Naive thymus-derived CD4-positive, alpha-beta T cell (primary cell): ENCODE measurements around the gene OPN1SW. TPM values are rescaled to one million over a fixed set of nuclear protein-coding genes. Genes with fewer than 3 reads are reported as not detected.

Experiments
- ATAC-seq: fragments of 150-1000 bp; cut with Tn5 transposase; 2 replicates; pipeline ENCODE4 v1.10.0; 2021; ENCODE audit warnings: mild to moderate bottlenecking, moderate library complexity
- CTCF ChIA-PET: fragments of 350-600 bp; sonication (Branson Sonifier 250); formaldehyde crosslinking; loops from one replicate; lab custom pipeline; 2021; ENCODE audit warnings: antibody characterized with exemption; lab: Charles Lee
- POLR2A ChIA-PET: fragments of 350-600 bp; sonication (Branson Sonifier 250); formaldehyde crosslinking; loops from one replicate; lab custom pipeline; 2021; ENCODE audit warnings: antibody characterized with exemption, inconsistent platforms; lab: Charles Lee
- DNase-seq, 9 donors: peaks; one replicate each; pipeline versions ENCODE4 v3.0.0 to v3.0.0-alpha.2; 2020 to 2022; ENCODE audit warnings: mixed read lengths in 1 of 9
- H3K27ac ChIP-seq: one replicate; pipeline ENCODE4 v1.7.0; 2013; ENCODE audit warnings: mild to moderate bottlenecking, low read depth, low read length, moderate library complexity
- H3K27me3 ChIP-seq, 2 donors: one replicate each; pipeline ENCODE4 v1.7.0; 2013; ENCODE audit warnings: low read length in 2 of 2, mild to moderate bottlenecking in 2 of 2, moderate library complexity in 2 of 2; ENCODE audit not compliant: control insufficient read depth in 2 of 2, insufficient read depth in 2 of 2
- H3K36me3 ChIP-seq, 3 experiments: 1 replicate in 2 of 3; 2 replicates in 1 of 3; pipeline ENCODE4 v1.7.0; 2013; ENCODE audit warnings: low read length in 3 of 3, mild to moderate bottlenecking in 3 of 3, moderate library complexity in 1 of 3; ENCODE audit not compliant: insufficient read depth in 3 of 3, control insufficient read depth in 2 of 3
- H3K4me1 ChIP-seq, 2 donors: one replicate each; pipeline ENCODE4 v1.7.0; 2013; ENCODE audit warnings: low read length in 2 of 2, mild to moderate bottlenecking in 2 of 2, moderate library complexity in 1 of 2; ENCODE audit not compliant: control insufficient read depth in 2 of 2, insufficient read depth in 2 of 2
- H3K4me3 ChIP-seq: 2 replicates; pipeline ENCODE4 v1.7.0; 2013; ENCODE audit warnings: mild to moderate bottlenecking, low read length
- H3K9me3 ChIP-seq, 3 experiments: 1 replicate in 2 of 3; 2 replicates in 1 of 3; pipeline ENCODE4 v1.7.0; 2013; ENCODE audit warnings: low read length in 3 of 3; ENCODE audit not compliant: control insufficient read depth in 2 of 3
- H3K27ac Mint-ChIP-seq, 9 donors: one replicate each; pipeline ENCODE4 v1.8.0; 2020 to 2022; ENCODE audit warnings: mixed read lengths in 9 of 9, mild to moderate bottlenecking in 8 of 9, moderate library complexity in 5 of 9, inconsistent platforms in 2 of 9
- H3K27me3 Mint-ChIP-seq, 5 donors: one replicate each; pipeline ENCODE4 v1.8.0; 2021 to 2022; ENCODE audit warnings: mixed read lengths in 5 of 5, mild to moderate bottlenecking in 1 of 5
- H3K36me3 Mint-ChIP-seq, 5 donors: one replicate each; pipeline ENCODE4 v1.8.0; 2020 to 2022; ENCODE audit warnings: mixed read lengths in 5 of 5, mild to moderate bottlenecking in 3 of 5, inconsistent platforms in 1 of 5
- H3K4me1 Mint-ChIP-seq, 7 donors: one replicate each; pipeline ENCODE4 v1.8.0; 2020 to 2022; ENCODE audit warnings: mixed read lengths in 7 of 7, mild to moderate bottlenecking in 3 of 7, inconsistent platforms in 1 of 7
- H3K4me3 Mint-ChIP-seq, 10 donors: one replicate each; pipeline ENCODE4 v1.8.0; 2020 to 2022; ENCODE audit warnings: mild to moderate bottlenecking in 10 of 10, mixed read lengths in 10 of 10, moderate library complexity in 6 of 10, inconsistent platforms in 2 of 10
- H3K9me3 Mint-ChIP-seq, 11 donors: one replicate each; pipeline ENCODE4 v1.8.0; 2020 to 2022; ENCODE audit warnings: mixed read lengths in 11 of 11, mild to moderate bottlenecking in 4 of 11, inconsistent platforms in 1 of 11, moderate library complexity in 1 of 11
- intact Hi-C, 2 donors: fragments of 100-400 bp; cut with micrococcal nuclease; formaldehyde crosslinking; loops; one replicate each; pipeline ENCODE4 v1.15.1; 2023
- polyA plus RNA-seq, 2 donors: library from polyadenylated mRNA; unstranded; fragments of 300-500 nt; fragmentation: Illumina TruSeq; gene quantifications; one replicate each; pipeline ENCODE4 v1.2.3, GENCODE V29; 2021
- total RNA-seq, 6 experiments: library from RNA in 5 of 6; stranded (reverse) in 5 of 6; gene quantifications; 1 replicate in 5 of 6; 2 replicates in 1 of 6; pipeline ENCODE4 v1.2.3 and lab custom pipeline; 2021 to 2026

Gene OPN1SW
- total and polyA plus RNA-seq, 7 experiments from 2014 or later, result not detected

GRCh38 chr7:128811631-128812430, 36.2 kb upstream of the OPN1SW start:
- Mint-ChIP-seq H3K9me3 (no peaks in the 10 kb centered on the region), H3K4me1 (peaks cover 0 to 3% (median 0%) of the 10 kb centered on the region in 7 donors), H3K4me3 (no peak overlapping the region), H3K27me3 (peaks cover 0 to 2% (median 0%) of the 10 kb centered on the region in 5 donors), H3K36me3 (peaks cover 0 to 3% (median 0%) of the 10 kb centered on the region in 5 donors), H3K27ac (no peak overlapping the region)
- no peak overlapping the region for H3K4me3 ChIP-seq
- H3K27me3 ChIP-seq, result no peaks in the 10 kb centered on the region
- DNase-seq (no peak), ATAC-seq (no peak)
- no peaks in the 10 kb centered on the region for H3K4me1 ChIP-seq
- POLR2A ChIA-PET, result no interaction called here
- no peaks in the 10 kb centered on the region for H3K9me3 ChIP-seq
- H3K27ac ChIP-seq, result no peak overlapping the region
- H3K36me3 ChIP-seq, result no peaks in the 10 kb centered on the region
- intact Hi-C loops, result no loop called here
- CTCF ChIA-PET, result no interaction called here

- no peaks in the 10 kb centered on the region for H3K9me3 Mint-ChIP-seq
- H3K27ac Mint-ChIP-seq, result no peak overlapping the region
- Histone ChIP-seq H3K4me3 (no peak overlapping the region), H3K4me1 (no peaks in the 10 kb centered on the region), H3K27ac (no peak overlapping the region), H3K9me3 (no peaks in the 10 kb centered on the region), H3K36me3 (peaks cover 0 to 4% (median 0%) of the 10 kb centered on the region in 3 experiments), H3K27me3 (no peaks in the 10 kb centered on the region)
- H3K4me1 Mint-ChIP-seq, result peaks cover 0 to 3% (median 0%) of the 10 kb centered on the region in 7 donors
- ATAC-seq, result no peak
- H3K4me3 Mint-ChIP-seq, result no peak overlapping the region
- H3K36me3 Mint-ChIP-seq, result peaks cover 0 to 9% (median 7%) of the 10 kb centered on the region in 5 donors
- CTCF ChIA-PET, result no interaction called here
- POLR2A ChIA-PET, result no interaction called here
- intact Hi-C loops, result no loop called here
- DNase-seq, result no peak
- peaks cover 0 to 2% (median 0%) of the 10 kb centered on the region in 5 donors for H3K27me3 Mint-ChIP-seq
Measured at GRCh38 chr7:128810997-128811396, 35.4 kb upstream of the OPN1SW start.

- Histone ChIP-seq H3K9me3 (no peaks in the 10 kb centered on the region), H3K4me1 (no peaks in the 10 kb centered on the region), H3K36me3 (peaks cover 0 to 9% (median 0%) of the 10 kb centered on the region in 3 experiments), H3K27ac (no peak overlapping the region), H3K27me3 (no peaks in the 10 kb centered on the region), H3K4me3 (no peak overlapping the region)
- no peak overlapping the region for H3K4me3 Mint-ChIP-seq
- ChIA-PET POLR2A (no interaction called here), CTCF (no interaction called here)
- H3K9me3 Mint-ChIP-seq, result no peaks in the 10 kb centered on the region
- no peak overlapping the region for H3K27ac Mint-ChIP-seq
- peaks cover 0 to 10% (median 7%) of the 10 kb centered on the region in 5 donors for H3K36me3 Mint-ChIP-seq
- H3K27me3 Mint-ChIP-seq, result peaks cover 0 to 2% (median 0%) of the 10 kb centered on the region in 5 donors
- intact Hi-C loops, result no loop called here
- DNase-seq (no peak), ATAC-seq (no peak)
- H3K4me1 Mint-ChIP-seq, result no peaks in the 10 kb centered on the region
Measured at GRCh38 chr7:128810473-128810872, 34.9 kb upstream of the OPN1SW start.

DNA sequence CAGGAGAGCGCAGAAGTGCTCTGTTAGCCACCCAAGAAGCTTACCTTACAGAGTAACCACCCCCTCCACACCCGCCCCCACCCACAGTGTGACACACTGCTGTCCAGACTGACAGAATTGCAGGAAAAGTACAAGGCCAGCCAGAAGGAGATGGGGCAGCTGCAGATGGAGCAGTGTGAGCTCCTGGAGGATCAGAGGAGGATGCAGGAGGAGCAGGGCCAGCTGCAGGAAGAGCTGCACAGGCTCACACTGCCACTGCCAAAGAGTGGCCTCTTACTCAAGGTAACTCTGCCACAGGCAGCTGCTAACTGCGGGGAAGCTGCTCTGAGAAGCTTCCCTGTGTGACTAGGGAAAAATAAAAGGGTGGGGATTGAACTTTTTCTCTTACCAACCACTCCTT, 33.8 kb upstream of the OPN1SW start:
- Histone ChIP-seq H3K27ac (no peak overlapping the region), H3K4me3 (no peak overlapping the region), H3K4me1 (no peaks in the 10 kb centered on the region), H3K9me3 (no peaks in the 10 kb centered on the region), H3K27me3 (no peaks in the 10 kb centered on the region), H3K36me3 (peaks cover 0 to 21% (median 0%) of the 10 kb centered on the region in 3 experiments)
- no peaks in the 10 kb centered on the region for H3K4me1 Mint-ChIP-seq
- no peak overlapping the region for H3K4me3 Mint-ChIP-seq
- ChIA-PET POLR2A (no interaction called here), CTCF (no interaction called here)
- peaks cover 0 to under 1% (median 0%) of the 10 kb centered on the region in 5 donors for H3K27me3 Mint-ChIP-seq
- H3K36me3 Mint-ChIP-seq, result peaks cover 0 to 17% (median 7%) of the 10 kb centered on the region in 5 donors
- ATAC-seq (no peak), DNase-seq (no peak)
- no peaks in the 10 kb centered on the region for H3K9me3 Mint-ChIP-seq
- no peak overlapping the region for H3K27ac Mint-ChIP-seq
- intact Hi-C loops, result no loop called here

- Mint-ChIP-seq H3K4me3 (no peak overlapping the region), H3K36me3 (peaks cover 0 to 26% (median 7%) of the 10 kb centered on the region in 5 donors), H3K9me3 (no peaks in the 10 kb centered on the region), H3K27me3 (no peaks in the 10 kb centered on the region), H3K27ac (no peak overlapping the region), H3K4me1 (no peaks in the 10 kb centered on the region)
- no peak for ATAC-seq
- H3K27ac ChIP-seq, result no peak overlapping the region
- intact Hi-C loops, result no loop called here
- ChIA-PET POLR2A (no interaction called here), CTCF (no interaction called here)
- no peak for DNase-seq
- no peak overlapping the region for H3K4me3 ChIP-seq
- no peaks in the 10 kb centered on the region for H3K9me3 ChIP-seq
- peaks cover 0 to 22% (median 0%) of the 10 kb centered on the region in 3 experiments for H3K36me3 ChIP-seq
- no peaks in the 10 kb centered on the region for H3K4me1 ChIP-seq
- H3K27me3 ChIP-seq, result no peaks in the 10 kb centered on the region
Measured at GRCh38 chr7:128807191-128807590, 31.6 kb upstream of the OPN1SW start.

- Histone ChIP-seq H3K27ac (no peak overlapping the region), H3K9me3 (no peaks in the 10 kb centered on the region), H3K4me1 (no peaks in the 10 kb centered on the region), H3K36me3 (peaks cover 0 to 22% (median 0%) of the 10 kb centered on the region in 3 experiments), H3K27me3 (no peaks in the 10 kb centered on the region), H3K4me3 (no peak overlapping the region)
- POLR2A ChIA-PET, result no interaction called here
- peaks cover 0 to 32% (median 15%) of the 10 kb centered on the region in 5 donors for H3K36me3 Mint-ChIP-seq
- no peaks in the 10 kb centered on the region for H3K4me1 Mint-ChIP-seq
- no peak overlapping the region for H3K4me3 Mint-ChIP-seq
- intact Hi-C loops, result no loop called here
- no peaks in the 10 kb centered on the region for H3K9me3 Mint-ChIP-seq
- CTCF ChIA-PET, result no interaction called here
- DNase-seq (no peak), ATAC-seq (no peak)
- H3K27me3 Mint-ChIP-seq, result no peaks in the 10 kb centered on the region
- H3K27ac Mint-ChIP-seq, result no peak overlapping the region
Measured at GRCh38 chr7:128805225-128805624, 29.6 kb upstream of the OPN1SW start.

GRCh38 chr7:128804484-128804883, 28.9 kb upstream of the OPN1SW start:
- POLR2A ChIA-PET, result no interaction called here
- no peak overlapping the region for H3K4me3 Mint-ChIP-seq

More at GRCh38 chr7:128804484-128804883, 28.9 kb upstream of the OPN1SW start:
- Histone ChIP-seq H3K4me1 (no peaks in the 10 kb centered on the region), H3K36me3 (peaks cover 0 to 22% (median 0%) of the 10 kb centered on the region in 3 experiments), H3K27me3 (no peaks in the 10 kb centered on the region), H3K27ac (no peak overlapping the region), H3K4me3 (no peak overlapping the region), H3K9me3 (no peaks in the 10 kb centered on the region)
- ATAC-seq (no peak), DNase-seq (no peak)
- intact Hi-C loops, result no loop called here
- Mint-ChIP-seq H3K4me1 (no peaks in the 10 kb centered on the region), H3K9me3 (no peaks in the 10 kb centered on the region), H3K27ac (no peak overlapping the region), H3K27me3 (no peaks in the 10 kb centered on the region), H3K36me3 (peaks cover 0 to 32% (median 15%) of the 10 kb centered on the region in 5 donors)
- CTCF ChIA-PET, result no interaction called here
